Forelimb muscle (tissue), 1 donor: Measurements from ENCODE around the gene TRIM25. TPM values are rescaled to one million over a fixed set of nuclear protein-coding genes. Genes with fewer than 3 reads are reported as not detected.
"Not testable (repeated sequence)": the region's sequence is repeated elsewhere in the genome, so short reads cannot be mapped to it uniquely, and the experiment has no call there.

Experiments used
- DNase-seq: peaks from one replicate; pipeline ENCODE4 v3.0.0-alpha.2; 2013; ENCODE audit warnings: low read depth
- polyA plus RNA-seq: library from polyadenylated mRNA; unstranded; fragments of 120-200 nt; gene quantifications from one replicate; pipeline ENCODE4 v1.2.1, GENCODE V29; 2013; ENCODE audit not compliant: insufficient read length

The TRIM25 gene, protein sequence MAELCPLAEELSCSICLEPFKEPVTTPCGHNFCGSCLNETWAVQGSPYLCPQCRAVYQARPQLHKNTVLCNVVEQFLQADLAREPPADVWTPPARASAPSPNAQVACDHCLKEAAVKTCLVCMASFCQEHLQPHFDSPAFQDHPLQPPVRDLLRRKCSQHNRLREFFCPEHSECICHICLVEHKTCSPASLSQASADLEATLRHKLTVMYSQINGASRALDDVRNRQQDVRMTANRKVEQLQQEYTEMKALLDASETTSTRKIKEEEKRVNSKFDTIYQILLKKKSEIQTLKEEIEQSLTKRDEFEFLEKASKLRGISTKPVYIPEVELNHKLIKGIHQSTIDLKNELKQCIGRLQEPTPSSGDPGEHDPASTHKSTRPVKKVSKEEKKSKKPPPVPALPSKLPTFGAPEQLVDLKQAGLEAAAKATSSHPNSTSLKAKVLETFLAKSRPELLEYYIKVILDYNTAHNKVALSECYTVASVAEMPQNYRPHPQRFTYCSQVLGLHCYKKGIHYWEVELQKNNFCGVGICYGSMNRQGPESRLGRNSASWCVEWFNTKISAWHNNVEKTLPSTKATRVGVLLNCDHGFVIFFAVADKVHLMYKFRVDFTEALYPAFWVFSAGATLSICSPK
- polyA plus RNA-seq = 11.5 TPM

DNA sequence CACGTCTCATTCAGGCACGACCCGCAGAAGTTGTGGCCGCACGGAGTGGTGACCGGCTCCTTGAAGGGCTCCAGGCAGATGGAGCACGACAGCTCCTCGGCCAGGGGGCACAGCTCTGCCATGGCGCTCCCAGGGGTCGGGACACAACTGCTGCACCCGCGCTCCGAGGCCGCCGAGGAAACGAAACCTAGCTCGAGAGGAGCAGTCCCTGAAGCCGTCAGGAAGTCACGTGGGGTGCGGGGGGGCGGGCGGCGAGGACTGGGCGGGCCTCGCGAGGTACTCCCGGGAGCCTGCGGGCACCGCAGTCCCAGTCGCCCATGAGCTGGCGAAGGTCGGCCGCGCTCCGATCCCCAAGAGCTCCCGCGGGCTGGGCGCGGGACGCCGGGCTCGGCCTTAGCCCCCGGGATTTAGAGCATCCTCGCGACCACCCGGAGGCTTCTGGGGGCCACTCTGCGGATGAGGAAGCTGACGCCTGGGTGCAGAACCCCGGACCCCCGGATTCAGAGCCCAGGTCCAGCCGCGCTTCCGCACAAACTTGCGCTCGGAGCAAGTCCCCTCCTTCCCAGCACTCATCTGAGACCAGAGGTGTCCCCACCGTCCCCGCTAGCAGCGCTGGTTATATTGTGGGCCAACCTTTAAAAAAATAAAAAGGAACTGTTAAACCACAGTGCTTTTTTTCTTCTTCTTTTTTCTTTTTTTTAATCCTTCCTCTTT lies at the start of gene TRIM25:
Gene TRIM25, minus strand, starts transcription at position 183 of the 714 bp plus-strand sequence. Its CDS starts 61 bp downstream, at position 122.
- DNase-seq = no peak

DNA sequence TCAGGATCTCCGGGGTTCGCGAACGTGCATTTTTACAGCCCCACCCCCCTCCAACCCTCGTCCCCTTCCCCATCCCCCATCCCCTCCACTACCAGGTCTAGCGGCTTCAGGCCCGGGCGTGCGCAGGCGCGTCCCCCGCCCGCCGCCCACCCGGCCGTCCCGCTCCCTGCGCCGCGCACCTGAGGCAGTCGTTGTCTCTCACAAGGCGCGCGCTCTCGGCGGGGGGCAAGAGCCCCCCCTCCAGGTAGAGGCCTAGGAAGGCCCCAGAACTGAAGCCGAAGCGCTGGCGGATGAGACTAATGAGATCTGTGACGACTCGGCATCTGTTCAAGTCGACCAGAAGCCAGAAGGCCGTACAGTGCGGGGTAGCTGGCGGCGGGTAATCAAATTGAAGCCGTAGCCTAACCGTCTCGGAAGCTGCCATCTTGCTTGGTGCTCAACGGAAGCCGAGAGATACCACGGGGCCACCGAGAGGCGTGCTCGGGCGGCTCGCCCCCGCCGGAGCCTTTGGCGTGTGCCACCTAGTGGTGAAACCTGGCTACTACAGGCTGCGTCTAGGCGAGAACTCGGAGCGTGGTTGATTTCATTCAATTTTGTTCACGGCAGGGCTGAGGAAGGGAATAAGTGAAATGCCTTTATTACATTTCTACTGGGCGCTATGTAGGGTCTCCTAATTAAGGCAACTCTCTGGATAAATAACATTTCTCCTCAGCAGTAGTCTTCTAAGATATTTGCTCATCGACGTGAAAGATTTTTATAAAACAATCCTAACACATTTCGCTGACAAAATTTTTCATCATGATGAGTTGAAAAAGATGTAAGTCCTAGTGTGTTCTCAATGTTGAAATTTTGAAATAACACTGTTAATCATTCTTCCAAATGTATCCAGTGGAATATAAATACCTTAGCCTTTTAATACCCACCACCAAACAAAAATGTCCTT lies 47.0 kb upstream of the TRIM25 start, which contains the start of gene COIL:
Gene COIL, minus strand, starts transcription at position 455 of the 943 bp plus-strand sequence. Its CDS starts 31 bp downstream, at position 424.
- peak; percentile 73 for DNase-seq

DNA sequence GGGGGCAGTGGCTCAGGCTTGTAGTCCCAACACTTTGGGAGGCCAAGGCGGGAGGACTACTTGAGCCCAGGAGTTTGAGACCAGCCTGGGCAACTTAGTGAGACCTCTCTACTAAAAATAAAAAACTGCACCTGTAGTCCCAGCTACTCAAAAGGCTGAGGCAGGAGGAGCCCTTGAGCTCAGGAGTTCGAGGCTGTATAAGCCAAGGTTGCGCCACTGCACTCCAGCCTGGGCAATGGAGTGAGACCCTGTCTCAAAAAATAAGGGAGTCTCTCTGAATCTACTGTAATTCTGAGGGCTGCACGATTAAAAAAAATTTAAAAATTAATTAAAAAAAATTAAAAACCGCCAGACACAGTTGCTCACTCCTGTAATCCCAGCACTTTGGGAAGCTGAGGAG lies 43.1 kb upstream of the TRIM25 start:
- DNase-seq = no peak

DNA sequence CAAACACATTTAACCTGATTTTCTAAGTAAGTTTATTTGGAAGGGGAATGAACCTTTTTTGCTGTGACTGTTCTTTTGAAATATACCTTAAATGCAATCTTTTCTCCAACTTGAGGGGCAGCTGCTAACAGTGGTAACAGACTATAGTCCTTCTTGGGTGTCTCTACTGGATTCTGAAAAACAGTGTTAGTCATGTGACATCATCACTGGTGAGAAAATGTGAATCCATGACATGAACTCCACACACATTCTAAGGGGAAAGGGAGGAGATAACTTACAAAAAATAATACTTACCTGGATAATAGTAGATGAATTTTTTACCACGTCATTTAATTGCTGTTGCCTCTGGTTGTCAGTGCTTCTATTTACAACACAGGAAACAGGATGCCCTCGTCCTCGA lies 35.7 kb upstream of the TRIM25 start:
- DNase-seq = no peak

DNA sequence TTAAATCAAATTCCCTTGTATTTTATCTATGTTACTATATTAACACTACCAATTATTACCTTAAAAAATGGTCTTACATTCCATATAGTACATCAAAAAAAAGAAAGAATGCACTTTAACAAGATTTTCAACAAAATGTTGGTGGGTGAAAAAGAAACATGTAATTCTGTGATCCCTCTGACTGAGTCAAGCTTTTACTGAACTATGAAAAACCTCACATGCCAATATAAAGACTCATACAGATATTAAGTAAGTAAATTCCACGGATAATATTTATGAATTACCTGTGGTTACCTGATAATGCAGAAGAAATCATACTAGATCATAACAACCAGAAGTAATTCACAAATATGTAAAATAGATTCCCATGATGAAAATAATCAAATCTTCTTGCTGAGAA lies 34.6 kb upstream of the TRIM25 start:
- DNase-seq = no peak

DNA sequence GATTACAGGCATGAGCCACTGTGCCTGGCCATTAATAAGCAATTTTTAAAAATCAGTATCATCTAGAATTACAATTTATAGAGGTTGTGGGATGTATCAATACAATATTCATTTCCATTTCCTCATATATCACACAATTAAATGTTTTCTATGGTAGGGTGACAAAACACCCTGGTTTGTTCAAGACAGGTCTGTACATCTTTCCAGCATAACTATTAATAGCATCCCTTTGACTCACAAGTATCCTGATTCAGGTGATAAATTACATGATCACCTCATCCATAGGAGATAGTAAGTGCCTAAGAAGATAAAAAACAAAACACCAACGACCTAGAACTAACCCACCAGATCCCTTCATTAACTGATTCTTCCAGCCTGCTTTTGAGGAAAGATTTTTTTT lies 33.9 kb upstream of the TRIM25 start:
- DNase-seq = no peak

DNA sequence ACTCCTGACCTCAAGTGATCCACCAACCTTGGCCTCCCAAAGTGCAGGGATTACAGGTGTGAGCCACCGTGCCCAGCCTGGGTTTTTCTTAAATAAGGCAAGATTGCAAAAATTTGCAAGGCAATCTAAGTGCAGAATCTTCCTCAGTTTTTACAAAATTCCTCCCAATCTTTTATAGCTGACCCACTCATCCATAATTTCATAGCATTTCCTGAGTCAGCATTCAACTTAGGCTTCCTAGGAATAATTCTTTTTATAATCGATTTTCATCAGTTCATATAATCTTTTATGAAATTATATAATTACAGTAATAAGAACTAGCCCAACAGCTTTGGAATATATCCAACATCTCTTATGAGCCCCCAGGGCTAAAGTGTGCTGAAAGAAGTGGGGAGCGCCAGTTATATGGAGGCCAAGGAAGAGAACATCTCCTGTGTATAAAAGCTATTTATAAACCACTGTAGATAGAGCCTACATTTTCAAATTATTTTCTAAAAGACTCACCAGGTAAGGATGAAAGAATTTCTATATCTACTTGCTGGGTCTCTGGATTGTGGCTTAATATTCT lies 32.2 kb upstream of the TRIM25 start:
- DNase-seq = no peak

DNA sequence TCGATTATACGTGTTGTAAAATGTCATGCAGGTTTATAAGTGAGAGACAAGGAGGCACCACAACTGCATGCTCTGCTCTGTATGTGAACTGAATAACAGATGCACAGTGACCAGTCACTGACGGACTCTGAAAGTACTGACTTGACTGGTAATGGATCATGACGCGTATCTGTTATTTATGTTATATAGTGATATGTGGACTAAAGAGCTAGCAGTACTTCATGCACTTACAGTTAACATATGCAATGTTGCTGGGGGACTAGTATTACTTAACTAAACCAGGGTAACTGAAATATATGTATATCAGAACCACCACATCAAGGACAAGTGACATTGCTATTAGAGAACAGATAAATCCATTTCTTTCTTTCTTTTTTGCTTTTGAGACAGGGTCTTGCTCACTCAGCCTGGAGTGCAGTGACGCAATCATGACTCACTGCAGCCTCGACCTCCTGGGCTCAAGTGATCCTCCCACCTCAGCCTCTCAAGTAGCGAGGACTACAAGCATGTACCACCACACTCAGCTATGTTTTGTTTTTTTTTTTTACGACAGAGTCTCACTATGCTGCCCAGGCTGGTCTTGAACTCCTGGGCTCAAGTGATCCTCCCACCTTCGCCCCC lies 29.8 kb upstream of the TRIM25 start:
- no peak for DNase-seq

DNA sequence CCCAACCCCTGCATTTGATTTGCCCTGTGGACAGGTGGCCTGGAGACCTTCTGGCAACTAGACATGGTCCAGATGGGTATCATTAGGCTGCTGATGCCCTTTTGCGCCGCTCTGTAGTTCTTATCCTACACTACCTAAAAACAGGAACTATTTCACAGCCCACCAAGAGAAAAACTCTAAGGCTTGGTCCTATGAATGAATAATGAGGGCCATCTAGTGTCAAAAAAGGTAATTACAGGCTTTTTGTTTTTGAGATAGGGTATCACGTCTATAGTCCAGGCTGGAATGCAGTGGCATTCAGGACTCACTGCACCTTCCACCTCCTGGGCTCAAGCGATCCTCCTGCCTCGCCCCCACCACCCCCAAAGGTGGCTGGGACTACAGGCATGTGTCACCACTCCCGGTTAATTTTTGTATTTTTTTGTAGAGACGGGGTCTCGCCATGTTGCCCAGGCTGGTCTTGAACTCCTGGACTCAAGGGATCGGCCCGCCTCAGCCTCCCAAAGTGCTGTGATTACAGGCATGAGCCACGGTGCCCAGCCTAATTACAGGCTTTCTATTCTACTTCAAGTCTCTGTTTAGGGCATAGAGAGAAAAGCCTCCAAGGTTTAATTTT lies 26.1 kb upstream of the TRIM25 start:
- DNase-seq = peak; percentile 22

DNA sequence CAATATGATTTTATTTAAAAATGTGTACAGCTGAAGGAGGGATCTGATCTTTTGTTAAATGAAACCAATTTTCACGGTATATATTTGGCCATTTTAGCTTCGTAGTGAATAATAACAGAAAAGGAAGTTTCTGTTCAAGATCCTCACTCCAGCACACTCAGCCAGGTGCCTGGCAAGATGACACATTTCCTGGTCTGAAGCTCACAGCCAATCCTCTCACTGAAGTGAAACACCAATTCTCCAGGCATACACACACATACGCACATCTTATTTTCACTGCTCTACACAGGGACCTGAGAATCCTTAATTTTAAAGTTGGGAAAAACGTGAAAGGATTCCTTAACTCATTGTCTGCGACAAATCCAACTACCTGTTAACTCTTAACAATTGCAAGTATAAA lies 24.4 kb upstream of the TRIM25 start:
- DNase-seq = not testable (repeated sequence)

DNA sequence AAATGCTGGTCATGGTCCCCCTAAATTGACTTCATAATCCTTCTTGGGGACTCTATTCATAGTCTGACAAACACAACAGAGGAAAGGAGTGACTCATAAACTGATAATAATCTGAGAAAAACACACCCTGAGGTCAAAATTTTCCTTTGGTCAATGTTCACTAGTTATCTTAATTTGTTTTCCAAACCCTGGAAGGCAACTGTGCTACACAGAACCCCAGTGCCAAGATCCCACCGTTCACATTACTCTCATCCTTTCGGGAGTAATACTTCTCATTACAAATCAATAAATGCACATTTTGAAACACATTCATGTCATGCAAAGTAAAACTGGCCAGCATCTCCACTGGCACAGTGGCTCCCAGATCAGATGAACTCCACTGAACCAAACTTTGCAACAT lies 23.8 kb upstream of the TRIM25 start:
- no peak for DNase-seq

DNA sequence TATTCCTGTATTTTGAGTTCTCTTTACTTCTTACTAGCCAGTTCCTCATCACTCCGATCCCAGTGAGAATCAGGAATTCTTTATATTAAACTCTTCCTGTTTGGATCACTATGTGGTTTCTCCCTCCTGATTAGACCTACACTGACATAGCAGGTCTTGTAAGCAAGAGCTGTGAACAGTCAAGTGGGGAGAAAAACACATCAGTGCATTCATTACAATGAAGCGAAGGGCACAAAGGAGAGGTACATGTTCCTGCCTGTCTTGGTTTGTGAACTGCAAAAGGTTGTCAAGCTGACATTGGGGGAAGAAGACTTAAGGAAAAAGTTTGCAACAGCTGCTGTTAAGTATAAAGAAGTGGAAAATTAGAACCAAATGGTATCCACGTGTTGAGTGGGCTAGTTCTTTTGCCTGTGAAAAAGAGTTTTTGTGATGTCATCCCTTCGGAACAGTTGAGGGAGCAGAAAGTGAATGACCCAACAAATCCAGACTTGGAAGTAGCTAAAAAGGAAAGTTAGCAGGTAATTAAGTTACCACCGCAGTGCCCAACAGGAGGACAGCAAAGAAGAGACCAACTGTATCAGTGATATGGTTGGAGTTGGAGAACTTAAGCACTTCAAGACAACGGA lies 23.0 kb upstream of the TRIM25 start:
- DNase-seq = no peak

DNA sequence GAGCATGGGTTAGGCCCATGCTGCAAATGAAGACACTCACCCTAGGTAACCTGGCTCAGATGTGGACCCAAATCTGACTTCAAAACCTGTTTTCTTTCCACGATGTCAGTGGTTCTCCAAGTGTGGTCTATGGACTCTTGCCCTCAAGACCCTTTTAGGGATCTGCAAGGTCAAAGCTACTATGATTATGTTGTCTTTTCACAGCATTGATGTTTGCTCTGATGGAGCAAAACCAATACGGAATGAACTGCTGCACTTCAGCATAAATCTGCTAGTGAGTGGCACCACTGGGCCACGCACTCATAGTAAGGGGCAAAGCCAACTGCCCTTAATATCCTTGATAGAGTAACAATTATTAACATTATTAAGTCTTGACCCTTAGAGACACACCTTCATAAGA lies 21.6 kb upstream of the TRIM25 start:
- DNase-seq = no peak

DNA sequence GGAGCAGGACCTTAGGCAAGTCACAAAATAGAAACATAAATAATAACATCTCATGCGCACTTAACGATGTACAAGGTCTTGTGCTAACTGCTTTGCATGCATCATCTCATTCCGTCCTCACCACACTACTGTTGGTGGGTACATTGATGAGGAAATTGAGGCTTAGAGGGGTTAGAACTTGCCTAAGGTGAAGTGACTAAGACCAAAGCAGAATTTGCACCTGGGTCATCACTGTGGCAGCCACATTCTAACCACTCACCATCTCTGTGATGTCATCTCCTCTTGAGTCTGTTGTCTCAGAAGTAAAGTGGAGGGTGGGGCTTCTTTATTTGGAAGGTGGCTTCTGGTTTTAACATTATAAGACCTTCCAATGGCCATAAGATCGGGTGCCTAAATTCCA lies 20.4 kb upstream of the TRIM25 start:
- DNase-seq = no peak

DNA sequence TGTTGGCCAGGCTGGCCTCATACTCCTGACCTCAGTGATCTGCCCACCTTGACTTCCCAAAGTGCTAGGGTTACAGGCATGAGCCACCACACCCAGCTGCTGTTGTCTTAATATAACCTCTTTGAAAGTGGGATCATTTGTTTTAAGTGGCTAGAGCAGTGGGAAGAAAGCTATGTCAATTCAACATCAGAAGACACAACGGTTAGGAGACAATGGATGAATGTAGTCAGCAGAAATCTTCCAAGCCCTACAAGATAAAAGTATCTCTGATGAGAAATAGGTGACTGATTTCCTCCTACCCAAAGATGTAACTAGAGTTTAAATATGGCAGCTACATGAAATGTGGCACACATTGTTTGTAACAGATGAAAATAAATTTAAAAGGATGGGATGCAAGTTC lies 20.0 kb upstream of the TRIM25 start:
- DNase-seq = no peak

DNA sequence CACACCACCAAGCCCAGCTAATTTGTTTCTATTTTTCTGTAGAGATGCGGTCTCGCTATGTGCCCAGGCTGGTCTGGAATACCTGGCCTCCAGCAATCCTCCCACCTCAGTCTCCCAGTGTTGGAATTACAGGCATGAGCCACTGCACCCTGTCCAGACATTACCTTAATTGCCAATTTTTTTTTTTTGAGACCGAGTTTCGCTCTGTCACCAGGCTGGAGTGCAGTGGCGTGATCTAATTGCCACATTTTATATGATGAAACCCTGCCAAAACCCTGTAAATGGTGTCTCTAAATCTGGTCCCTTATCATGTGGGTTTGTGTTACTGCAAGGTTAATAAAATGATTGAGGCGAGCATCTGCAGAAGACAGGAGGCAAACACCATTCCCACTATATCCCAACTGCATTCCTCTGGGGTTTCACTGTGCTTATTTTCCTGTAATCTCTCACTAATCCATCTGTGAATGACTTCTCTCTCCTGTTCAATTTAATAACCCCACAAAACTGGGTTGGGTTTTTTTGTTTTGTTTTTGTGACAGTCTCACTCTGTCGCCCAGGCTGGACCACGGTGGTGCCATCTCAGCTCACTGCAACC lies 19.4 kb upstream of the TRIM25 start:
- DNase-seq = no peak

DNA sequence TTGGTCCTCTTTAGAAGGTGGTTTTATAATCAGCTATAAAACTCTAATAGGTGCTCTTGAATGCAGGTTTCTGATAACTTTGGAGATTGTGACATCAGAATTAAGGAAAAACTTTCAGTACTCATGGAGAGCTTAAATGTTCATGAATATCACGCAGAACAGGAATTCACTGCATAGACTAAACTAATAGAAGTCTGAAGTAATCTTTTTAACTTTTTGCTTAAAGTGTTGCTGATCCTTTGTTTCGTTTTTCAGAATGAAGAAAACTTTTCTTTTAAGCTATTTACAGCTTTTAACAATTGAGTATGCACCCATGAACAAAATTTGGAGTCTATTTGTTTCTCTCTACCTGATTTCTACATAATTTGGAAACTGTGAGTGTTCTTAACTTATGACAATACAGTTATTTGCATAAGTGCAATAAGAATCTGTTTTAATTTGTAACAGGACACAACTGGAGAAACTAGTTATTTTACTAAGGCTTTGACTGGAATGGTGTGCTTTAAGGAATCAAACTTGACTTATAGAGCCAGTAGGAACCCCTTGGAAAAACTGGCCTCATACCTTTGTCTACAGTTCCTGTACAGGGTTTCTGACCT lies 17.0 kb upstream of the TRIM25 start:
- no peak for DNase-seq

DNA sequence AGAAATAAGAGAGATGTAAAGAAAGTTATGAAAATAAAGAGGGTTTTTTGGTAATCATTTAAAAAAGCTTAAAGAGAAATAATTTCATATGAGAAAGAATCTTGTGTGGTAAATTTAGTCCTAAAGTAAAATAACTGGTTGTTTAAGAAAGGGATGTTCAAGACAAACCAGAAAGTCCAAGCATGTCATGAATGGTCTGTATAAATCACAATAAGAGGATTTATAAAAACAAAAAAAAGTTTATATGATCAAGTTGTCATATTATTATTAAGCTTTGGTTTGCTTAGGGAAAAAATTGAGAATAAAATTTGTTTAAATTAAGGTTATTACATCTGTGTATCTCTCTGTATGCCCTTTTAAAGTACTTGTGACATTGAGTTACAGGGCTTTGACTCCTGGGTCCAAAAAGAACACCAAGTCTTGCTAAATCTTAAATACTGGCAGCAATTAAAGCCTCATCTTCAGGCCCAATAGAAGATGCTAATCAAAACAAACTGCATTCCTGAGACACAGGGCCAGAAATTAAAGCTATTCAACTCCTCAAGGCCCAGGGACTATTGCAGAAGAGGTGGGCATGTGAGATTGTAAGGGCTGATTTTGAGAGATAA lies 15.6 kb upstream of the TRIM25 start:
- DNase-seq = no peak
